Endothelial cell (in vitro differentiated cells): ENCODE results near the gene NLRC5. TPM values are rescaled to one million over a fixed set of nuclear protein-coding genes. Genes with fewer than 3 reads are reported as not detected.

Source experiments
- DNase-seq: peaks from one replicate; pipeline ENCODE4 v3.0.0; 2021; ENCODE audit warnings: low spot score
- H3K27ac Mint-ChIP-seq: one replicate; pipeline ENCODE4 v1.8.0; 2021; ENCODE audit warnings: mixed read lengths, inconsistent platforms; ENCODE audit not compliant: unreplicated experiment
- H3K27me3 Mint-ChIP-seq: one replicate; pipeline ENCODE4 v1.8.0; 2021; ENCODE audit warnings: mild to moderate bottlenecking, moderate library complexity, mixed read lengths, inconsistent platforms; ENCODE audit not compliant: unreplicated experiment
- H3K36me3 Mint-ChIP-seq: one replicate; pipeline ENCODE4 v1.8.0; 2021; ENCODE audit warnings: mild to moderate bottlenecking, low read depth, mixed read lengths, inconsistent platforms; ENCODE audit not compliant: unreplicated experiment
- H3K4me1 Mint-ChIP-seq: one replicate; pipeline ENCODE4 v1.8.0; 2021; ENCODE audit warnings: mild to moderate bottlenecking, mixed read lengths, inconsistent platforms; ENCODE audit not compliant: unreplicated experiment
- H3K4me3 Mint-ChIP-seq: one replicate; pipeline ENCODE4 v1.8.0; 2021; ENCODE audit warnings: mild to moderate bottlenecking, mixed read lengths, inconsistent platforms; ENCODE audit not compliant: unreplicated experiment
- H3K9me3 Mint-ChIP-seq: one replicate; pipeline ENCODE4 v1.8.0; 2021; ENCODE audit warnings: mixed read lengths, inconsistent platforms; ENCODE audit not compliant: unreplicated experiment
- total RNA-seq: library from RNA; stranded (reverse); fragmentation: NEBNext Ultra II Directional; extraction: Animal tissue kit (Norgen Biotek cat#: 25700); gene quantifications from one replicate; pipeline ENCODE4 v1.2.1, GENCODE V29; 2021; ENCODE audit not compliant: unreplicated experiment
- TF ChIP-seq, protein P1 (sequence below): fragments of 200-600 bp; sonication (generic); IDR thresholded peaks from one replicate; pipeline ENCODE4 v1.5.0; 2021; ENCODE audit warnings: antibody characterized with exemption; ENCODE audit not compliant: unreplicated experiment

Gene NLRC5
- total RNA-seq, 1 donor from 2014 or later: 2.4 TPM

DNA sequence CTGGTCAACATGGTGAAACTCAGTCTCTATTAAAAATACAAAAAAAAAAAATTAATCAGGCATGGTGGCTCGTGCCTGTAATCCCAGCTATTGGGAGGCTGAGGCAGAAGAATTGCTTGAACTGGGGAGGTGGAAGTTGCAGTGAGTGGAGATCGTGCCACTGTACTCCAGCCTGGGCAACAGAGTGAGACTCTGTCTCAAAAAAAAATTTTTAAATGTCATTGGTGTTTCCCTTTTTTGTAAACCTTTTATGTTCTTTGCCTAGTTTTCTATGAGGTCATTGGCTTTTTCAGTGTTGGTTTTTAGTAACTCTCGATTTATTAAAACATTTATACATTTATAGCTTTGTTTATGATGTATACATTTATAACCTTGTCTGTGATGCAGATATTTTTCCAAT is 18.2 kb downstream of the NLRC5 start:
- Mint-ChIP-seq H3K27ac (no peak overlapping the region), H3K4me3 (no peak overlapping the region), H3K36me3 (no peaks in the 10 kb centered on the region), H3K4me1 (peaks cover 10% of the 10 kb centered on the region), H3K27me3 (no peaks in the 10 kb centered on the region), H3K9me3 (no peaks in the 10 kb centered on the region)
- no peak for DNase-seq
- TF ChIP-seq, protein P1, sequence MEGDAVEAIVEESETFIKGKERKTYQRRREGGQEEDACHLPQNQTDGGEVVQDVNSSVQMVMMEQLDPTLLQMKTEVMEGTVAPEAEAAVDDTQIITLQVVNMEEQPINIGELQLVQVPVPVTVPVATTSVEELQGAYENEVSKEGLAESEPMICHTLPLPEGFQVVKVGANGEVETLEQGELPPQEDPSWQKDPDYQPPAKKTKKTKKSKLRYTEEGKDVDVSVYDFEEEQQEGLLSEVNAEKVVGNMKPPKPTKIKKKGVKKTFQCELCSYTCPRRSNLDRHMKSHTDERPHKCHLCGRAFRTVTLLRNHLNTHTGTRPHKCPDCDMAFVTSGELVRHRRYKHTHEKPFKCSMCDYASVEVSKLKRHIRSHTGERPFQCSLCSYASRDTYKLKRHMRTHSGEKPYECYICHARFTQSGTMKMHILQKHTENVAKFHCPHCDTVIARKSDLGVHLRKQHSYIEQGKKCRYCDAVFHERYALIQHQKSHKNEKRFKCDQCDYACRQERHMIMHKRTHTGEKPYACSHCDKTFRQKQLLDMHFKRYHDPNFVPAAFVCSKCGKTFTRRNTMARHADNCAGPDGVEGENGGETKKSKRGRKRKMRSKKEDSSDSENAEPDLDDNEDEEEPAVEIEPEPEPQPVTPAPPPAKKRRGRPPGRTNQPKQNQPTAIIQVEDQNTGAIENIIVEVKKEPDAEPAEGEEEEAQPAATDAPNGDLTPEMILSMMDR: no peak

DNA sequence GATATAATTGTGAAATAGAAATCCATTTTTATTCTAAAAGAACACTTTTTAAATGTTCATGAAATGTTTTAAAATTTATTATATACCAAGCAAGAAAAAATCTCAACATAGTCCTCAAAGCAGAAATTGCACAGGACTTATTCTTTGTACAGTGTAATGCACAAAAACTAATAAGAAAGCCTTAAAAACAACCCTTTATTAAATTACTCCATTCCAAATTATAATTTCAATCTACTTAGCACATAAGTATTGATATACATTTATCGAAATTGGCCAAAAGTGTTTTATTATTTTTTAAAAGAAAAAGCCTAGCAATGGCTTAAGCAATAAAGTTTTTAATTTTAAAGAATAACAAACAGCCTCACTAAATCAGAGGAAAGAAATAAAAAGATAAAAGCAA is 19.1 kb downstream of the NLRC5 start:
- Mint-ChIP-seq H3K4me1 (peaks cover 10% of the 10 kb centered on the region), H3K4me3 (no peak overlapping the region), H3K9me3 (no peaks in the 10 kb centered on the region), H3K27ac (no peak overlapping the region), H3K27me3 (no peaks in the 10 kb centered on the region), H3K36me3 (no peaks in the 10 kb centered on the region)
- no peak for DNase-seq
- TF ChIP-seq, protein P1: no peak

DNA sequence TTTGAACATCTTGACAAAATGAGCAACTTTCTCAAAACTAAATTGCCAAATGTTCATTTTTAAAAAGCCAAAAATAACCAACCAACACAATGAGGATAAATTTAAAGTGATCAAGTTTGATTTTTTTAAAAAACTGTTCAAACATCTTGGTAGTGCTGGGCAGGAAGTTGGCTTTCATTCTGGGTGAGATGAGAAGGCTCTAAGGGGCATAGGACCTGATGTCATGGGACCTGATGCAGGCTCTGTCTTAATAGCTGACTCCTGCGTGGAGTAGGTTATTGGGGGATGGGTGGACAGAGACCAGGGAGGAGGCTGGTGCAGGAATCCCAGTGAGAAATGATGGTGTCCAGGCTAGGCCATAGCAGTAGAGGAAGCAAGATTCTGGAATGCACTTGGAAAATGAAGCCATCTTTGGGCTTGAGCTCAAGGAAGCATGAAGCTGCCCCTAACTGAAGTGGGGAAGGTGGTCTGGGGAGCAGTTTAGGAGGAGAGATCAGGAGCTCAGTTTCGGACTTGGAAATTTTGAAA is 20.4 kb downstream of the NLRC5 start:
- H3K4me3 Mint-ChIP-seq: no peak overlapping the region
- DNase-seq: no peak
- H3K27me3 Mint-ChIP-seq: no peaks in the 10 kb centered on the region
- H3K27ac Mint-ChIP-seq: no peak overlapping the region
- H3K9me3 Mint-ChIP-seq: no peaks in the 10 kb centered on the region
- H3K36me3 Mint-ChIP-seq: no peaks in the 10 kb centered on the region
- H3K4me1 Mint-ChIP-seq: peaks cover 6% of the 10 kb centered on the region
- TF ChIP-seq, protein P1: no peak

DNA sequence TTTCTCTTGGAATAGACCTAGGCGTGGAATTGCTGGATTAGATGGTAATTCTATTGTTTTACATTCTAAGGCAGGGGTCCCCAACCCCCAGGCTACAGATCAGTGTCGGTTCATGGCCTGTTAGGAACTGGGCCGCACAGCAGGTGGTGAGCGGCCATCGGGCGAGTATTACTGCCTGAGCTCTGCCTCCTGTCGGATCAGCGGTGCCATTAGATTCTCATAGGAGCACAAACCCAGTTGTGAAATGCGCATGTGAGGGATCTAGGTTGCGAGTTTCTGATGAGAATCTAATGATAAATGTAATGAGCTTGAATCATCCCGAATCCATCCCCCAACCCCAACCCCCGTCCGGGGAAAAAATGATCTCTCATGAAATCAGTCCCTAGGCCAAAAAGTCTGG is 23.0 kb downstream of the NLRC5 start:
- DNase-seq: no peak
- Mint-ChIP-seq H3K27ac (no peak overlapping the region), H3K9me3 (no peaks in the 10 kb centered on the region), H3K4me3 (no peak overlapping the region), H3K36me3 (peaks cover 4% of the 10 kb centered on the region), H3K27me3 (no peaks in the 10 kb centered on the region), H3K4me1 (peaks cover 15% of the 10 kb centered on the region)
- TF ChIP-seq, protein P1: no peak

DNA sequence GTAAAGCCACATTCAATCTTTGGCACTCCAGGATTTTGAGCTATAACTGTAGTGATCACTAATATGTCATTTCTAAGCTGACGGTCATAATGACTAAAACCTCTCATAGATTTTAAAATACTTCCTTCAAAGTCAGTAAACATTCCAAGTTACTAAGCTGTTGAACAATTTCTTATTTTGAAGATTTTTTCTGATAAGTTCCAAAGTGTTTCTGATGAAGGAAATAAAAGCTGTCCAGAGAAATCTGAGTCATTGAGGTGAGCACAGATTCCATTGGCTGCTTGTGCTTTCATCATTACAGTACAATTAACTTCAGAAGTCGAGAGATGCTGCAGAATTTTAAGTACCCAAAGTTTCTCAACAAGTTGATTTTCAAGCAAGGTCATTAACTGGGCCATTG is 23.9 kb downstream of the NLRC5 start:
- Mint-ChIP-seq H3K4me1 (peaks cover 15% of the 10 kb centered on the region), H3K27ac (no peak overlapping the region), H3K27me3 (no peaks in the 10 kb centered on the region), H3K9me3 (no peaks in the 10 kb centered on the region), H3K4me3 (no peak overlapping the region), H3K36me3 (peaks cover 4% of the 10 kb centered on the region)
- DNase-seq: no peak
- TF ChIP-seq, protein P1: no peak
